ENCODE measurements around the gene CARD9.

CARD9 gene

DNA sequence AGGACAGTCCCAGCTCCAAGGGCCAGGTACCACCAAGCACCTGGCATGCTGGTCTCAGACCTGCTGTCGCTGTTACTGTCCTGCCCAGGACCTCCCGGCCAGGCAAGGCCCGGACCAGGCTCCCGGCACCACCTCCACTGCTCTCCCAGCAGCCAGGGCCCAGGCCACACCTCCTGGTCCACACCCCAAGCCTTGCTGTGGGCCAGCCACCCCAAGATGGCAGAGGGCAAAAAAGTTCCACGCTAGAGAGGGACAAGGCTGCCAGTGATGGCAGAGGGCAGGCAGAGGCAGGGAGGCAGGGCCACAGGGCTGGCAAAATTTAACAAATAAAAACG is 11.1 kb downstream of the CARD9 start:
- no peak for DNase-seq (ENCODE audit: low spot score)
- Histone ChIP-seq H3K9ac (ENCODE audit: low read depth, low read length, poor library complexity) (peak overlapping the region; percentile 63), H3K4me1 (ENCODE audit: control insufficient read depth in 2 of 2, insufficient read depth in 1 of 2, low read depth in 1 of 2, low read length in 2 of 2) (peaks cover 6 to 7% of the 10 kb centered on the region in 2 donors), H3K4me2 (ENCODE audit: insufficient read depth, low read length, poor library complexity, severe bottlenecking) (no peak overlapping the region), H3K23ac (ENCODE audit: low read depth, low read length, poor library complexity) (no peak overlapping the region), H3K27ac (replicated peaks; ENCODE audit: low read length) (no peak overlapping the region), H3K79me1 (ENCODE audit: low read depth, low read length) (peaks cover 13% of the 10 kb centered on the region), H4K8ac (ENCODE audit: low read depth, low read length) (no peak overlapping the region), H3K18ac (ENCODE audit: low read length) (peak overlapping the region; percentile 85), H2AK5ac (ENCODE audit: low read depth, low read length) (peak overlapping the region; percentile 98), H3K9me3 (replicated peaks in 1 of 2; ENCODE audit: control insufficient read depth in 2 of 2, insufficient read depth in 1 of 2, low read depth in 1 of 2, low read length in 2 of 2) (peaks cover 0 to 3% of the 10 kb centered on the region in 2 donors), H2BK5ac (ENCODE audit: low read length) (peak overlapping the region; percentile 60), H4K91ac (ENCODE audit: low read depth, low read length, poor library complexity) (no peak overlapping the region), H2BK12ac (ENCODE audit: low read length) (peak overlapping the region; percentile 84), H2BK120ac (ENCODE audit: low read depth, low read length) (no peak overlapping the region), H3K4me3 (ENCODE audit: low read length in 2 of 2) (no peak overlapping the region), H3K27me3 (ENCODE audit: control insufficient read depth in 3 of 3, insufficient read depth in 3 of 3, low read depth in 1 of 3, low read length in 3 of 3) (peaks cover 0 to 2% (median 0%) of the 10 kb centered on the region in 3 experiments), H2BK15ac (ENCODE audit: low read length) (peak overlapping the region; percentile 62), H2AFZ (ENCODE audit: low read length) (no peak overlapping the region), H3K14ac (ENCODE audit: low read length) (no peak overlapping the region), H3K4ac (ENCODE audit: low read length) (peak overlapping the region; percentile 84), H3K36me3 (replicated peaks in 1 of 2; ENCODE audit: control insufficient read depth in 2 of 2, insufficient read depth in 2 of 2, low read length in 2 of 2) (peaks cover 2 to 27% of the 10 kb centered on the region in 2 donors)
- WGBS, 2 donors (ENCODE audit: extremely low coverage in 2 of 2, insufficient read length in 2 of 2, insufficient replicate concordance in 1 of 2): no CpG with 5 or more reads among the region's 6 CpGs

DNA sequence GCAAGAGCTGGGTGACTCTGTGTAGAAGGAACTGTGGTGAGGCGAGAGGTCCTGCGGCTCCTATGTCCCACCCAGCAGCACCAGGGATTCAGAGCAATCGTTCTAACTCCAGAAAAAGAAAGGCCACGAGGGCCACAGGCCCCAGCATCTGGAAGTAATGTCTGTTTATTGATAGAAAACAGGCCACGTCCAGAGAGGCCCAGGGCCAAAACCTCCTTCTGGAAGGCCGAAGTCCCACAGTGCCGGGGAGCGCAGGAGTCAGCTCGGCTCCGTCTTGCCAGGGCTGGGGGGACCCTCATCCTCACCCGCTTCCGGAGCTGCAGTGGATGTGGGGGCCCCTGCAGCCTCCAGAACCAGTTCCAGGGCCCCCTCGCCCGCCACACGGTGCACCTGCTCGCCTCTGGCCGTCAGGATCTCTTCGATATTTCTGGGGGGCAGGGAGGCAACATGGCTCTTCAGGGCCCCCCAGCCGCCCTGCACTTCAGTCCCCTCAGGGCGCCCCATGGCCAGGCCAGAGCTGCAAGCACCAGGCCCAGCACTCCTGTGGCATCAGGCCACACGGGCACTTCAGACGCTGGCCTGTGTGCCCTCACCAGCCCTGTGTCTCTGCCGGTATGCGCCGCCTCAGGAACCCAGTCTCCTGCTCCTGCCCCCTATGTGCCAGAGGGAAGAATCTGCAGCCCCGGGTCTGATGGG is 11.6 kb downstream of the CARD9 start:
- H2BK5ac ChIP-seq (ENCODE audit: low read length): peak overlapping the region; percentile 60
- H3K9me3 ChIP-seq (replicated peaks in 1 of 2; ENCODE audit: control insufficient read depth in 2 of 2, insufficient read depth in 1 of 2, low read depth in 1 of 2, low read length in 2 of 2): peaks cover 0 to 3% of the 10 kb centered on the region in 2 donors
- H3K4ac ChIP-seq (ENCODE audit: low read length): no peak overlapping the region
- H2BK12ac ChIP-seq (ENCODE audit: low read length): peak overlapping the region; percentile 84
- no peak overlapping the region for H4K8ac ChIP-seq (ENCODE audit: low read depth, low read length)
- H3K79me1 ChIP-seq (ENCODE audit: low read depth, low read length): peaks cover 13% of the 10 kb centered on the region
- H3K36me3 ChIP-seq (replicated peaks in 1 of 2; ENCODE audit: control insufficient read depth in 2 of 2, insufficient read depth in 2 of 2, low read length in 2 of 2): peaks cover 4 to 32% of the 10 kb centered on the region in 2 donors
- H3K27me3 ChIP-seq (ENCODE audit: control insufficient read depth in 3 of 3, insufficient read depth in 3 of 3, low read depth in 1 of 3, low read length in 3 of 3): peaks cover 0 to 2% (median 0%) of the 10 kb centered on the region in 3 experiments
- H3K14ac ChIP-seq (ENCODE audit: low read length): no peak overlapping the region
- H3K23ac ChIP-seq (ENCODE audit: low read depth, low read length, poor library complexity): peak overlapping the region; percentile 59
- no peak overlapping the region for H4K91ac ChIP-seq (ENCODE audit: low read depth, low read length, poor library complexity)
- H3K18ac ChIP-seq (ENCODE audit: low read length): no peak overlapping the region
- WGBS, 2 donors (ENCODE audit: extremely low coverage in 2 of 2, insufficient read length in 2 of 2, insufficient replicate concordance in 1 of 2): no CpG with 5 or more reads among the region's 26 CpGs
- DNase-seq (ENCODE audit: low spot score): no peak
- peak overlapping the region; percentile 98 for H2AK5ac ChIP-seq (ENCODE audit: low read depth, low read length)
- H3K4me3 ChIP-seq (ENCODE audit: low read length in 2 of 2): peak overlapping the region in 1 of 2 donors; percentile 18
- H3K4me2 ChIP-seq (ENCODE audit: insufficient read depth, low read length, poor library complexity, severe bottlenecking): no peak overlapping the region
- H2AFZ ChIP-seq (ENCODE audit: low read length): no peak overlapping the region
- peak overlapping the region; percentile 63 for H3K9ac ChIP-seq (ENCODE audit: low read depth, low read length, poor library complexity)
- H3K4me1 ChIP-seq (ENCODE audit: control insufficient read depth in 2 of 2, insufficient read depth in 1 of 2, low read depth in 1 of 2, low read length in 2 of 2): peaks cover 6 to 7% of the 10 kb centered on the region in 2 donors
- H3K27ac ChIP-seq (replicated peaks; ENCODE audit: low read length): no peak overlapping the region
- H2BK120ac ChIP-seq (ENCODE audit: low read depth, low read length): peak overlapping the region; percentile 35
- peak overlapping the region; percentile 62 for H2BK15ac ChIP-seq (ENCODE audit: low read length)

DNA sequence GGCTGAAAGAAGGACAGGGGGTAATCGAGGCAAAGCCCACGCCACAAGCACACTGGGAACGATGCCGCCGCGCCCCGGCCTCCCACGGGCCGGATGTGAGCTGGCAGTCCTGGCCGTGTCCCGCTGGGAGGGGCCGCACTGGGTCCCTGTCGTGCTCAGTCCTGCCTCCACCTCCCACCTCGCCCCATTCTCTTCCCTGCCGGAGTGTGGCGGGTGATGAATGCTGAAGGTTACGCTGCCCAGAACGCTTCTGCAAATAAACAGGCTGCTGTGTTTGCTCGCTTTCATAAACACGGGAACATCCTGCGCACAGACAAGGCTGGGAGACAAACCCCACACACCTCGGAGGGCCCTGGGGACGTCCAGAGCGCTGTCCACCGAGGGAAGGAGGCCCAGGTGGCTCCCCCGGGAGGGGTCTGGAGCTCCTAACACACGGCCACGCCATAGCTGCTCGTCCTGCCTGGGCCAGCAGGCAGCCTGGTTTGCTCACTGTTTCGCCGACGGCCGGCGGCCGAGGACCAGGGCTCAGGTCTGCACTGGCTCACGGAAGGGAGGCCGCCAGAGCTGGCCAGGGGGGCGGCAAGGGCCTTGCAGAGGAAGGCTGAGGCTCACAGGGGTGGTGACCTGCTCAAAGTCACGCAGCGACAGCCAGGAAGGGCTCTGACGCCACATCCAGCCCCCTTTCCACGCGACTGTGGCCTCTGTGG is 12.3 kb downstream of the CARD9 start:
- H3K18ac ChIP-seq (ENCODE audit: low read length): peak overlapping the region; percentile 57
- H2BK12ac ChIP-seq (ENCODE audit: low read length): no peak overlapping the region
- H2BK120ac ChIP-seq (ENCODE audit: low read depth, low read length): peak overlapping the region; percentile 35
- peaks cover 6 to 39% of the 10 kb centered on the region in 2 donors for H3K36me3 ChIP-seq (replicated peaks in 1 of 2; ENCODE audit: control insufficient read depth in 2 of 2, insufficient read depth in 2 of 2, low read length in 2 of 2)
- H3K14ac ChIP-seq (ENCODE audit: low read length): no peak overlapping the region
- H2AFZ ChIP-seq (ENCODE audit: low read length): no peak overlapping the region
- peaks cover 0 to 2% (median 0%) of the 10 kb centered on the region in 3 experiments for H3K27me3 ChIP-seq (ENCODE audit: control insufficient read depth in 3 of 3, insufficient read depth in 3 of 3, low read depth in 1 of 3, low read length in 3 of 3)
- peak overlapping the region; percentile 66 for H2AK5ac ChIP-seq (ENCODE audit: low read depth, low read length)
- H4K8ac ChIP-seq (ENCODE audit: low read depth, low read length): peak overlapping the region; percentile 19
- no peak overlapping the region for H3K27ac ChIP-seq (replicated peaks; ENCODE audit: low read length)
- DNase-seq (ENCODE audit: low spot score): no peak
- H2BK5ac ChIP-seq (ENCODE audit: low read length): peak overlapping the region; percentile 57
- H3K79me1 ChIP-seq (ENCODE audit: low read depth, low read length): peaks cover 13% of the 10 kb centered on the region
- H3K23ac ChIP-seq (ENCODE audit: low read depth, low read length, poor library complexity): peak overlapping the region; percentile 25
- no peak overlapping the region for H4K91ac ChIP-seq (ENCODE audit: low read depth, low read length, poor library complexity)
- no peak overlapping the region for H3K9ac ChIP-seq (ENCODE audit: low read depth, low read length, poor library complexity)
- no peak overlapping the region for H3K4ac ChIP-seq (ENCODE audit: low read length)
- H2BK15ac ChIP-seq (ENCODE audit: low read length): no peak overlapping the region
- peak overlapping the region in 1 of 2 donors; percentile 50 for H3K4me3 ChIP-seq (ENCODE audit: low read length in 2 of 2)
- no peak overlapping the region for H3K4me2 ChIP-seq (ENCODE audit: insufficient read depth, low read length, poor library complexity, severe bottlenecking)
- H3K9me3 ChIP-seq (replicated peaks in 1 of 2; ENCODE audit: control insufficient read depth in 2 of 2, insufficient read depth in 1 of 2, low read depth in 1 of 2, low read length in 2 of 2): peaks cover 0 to 3% of the 10 kb centered on the region in 2 donors
- no CpG with 5 or more reads among the region's 43 CpGs for WGBS, 2 donors (ENCODE audit: extremely low coverage in 2 of 2, insufficient read length in 2 of 2, insufficient replicate concordance in 1 of 2)
- H3K4me1 ChIP-seq (ENCODE audit: control insufficient read depth in 2 of 2, insufficient read depth in 1 of 2, low read depth in 1 of 2, low read length in 2 of 2): peaks cover 6 to 7% of the 10 kb centered on the region in 2 donors
